Psoas muscle (tissue), 8 donors: Measurements from ENCODE around the gene ANKRD60. TPM values are rescaled to one million over a fixed set of nuclear protein-coding genes. Genes with fewer than 3 reads are reported as not detected.

Experiments used
- ATAC-seq, 4 donors: fragments of 200-7000 bp; cut with Tn5 transposase; one replicate each; pipeline ENCODE4 v1.9.1; 2020; ENCODE audit warnings: moderate library complexity in 3 of 4, mild to moderate bottlenecking in 2 of 4
- DNase-seq, 2 donors: peaks; one replicate each; pipeline ENCODE4 v3.0.0-alpha.2; 2020
- H3K27ac ChIP-seq: fragments of 200-600 bp; one replicate; pipeline ENCODE4 v1.8.0; 2022
- H3K27me3 ChIP-seq, 3 donors: fragments of 200-600 bp in 1 of 3; one replicate each; pipeline versions ENCODE4 v1.6.1 to v1.8.0; 2013 to 2022; ENCODE audit warnings: low read length in 2 of 3, mild to moderate bottlenecking in 2 of 3, moderate library complexity in 1 of 3; ENCODE audit not compliant: insufficient read depth in 3 of 3
- H3K36me3 ChIP-seq, 2 donors: fragments of 200-600 bp in 1 of 2; one replicate each; pipeline versions ENCODE4 v1.6.1 to v1.8.0; 2013 to 2022; ENCODE audit warnings: low read depth in 1 of 2, mild to moderate bottlenecking in 1 of 2, moderate library complexity in 1 of 2; ENCODE audit not compliant: insufficient read depth in 1 of 2
- H3K4me1 ChIP-seq: fragments of 200-600 bp; one replicate; pipeline ENCODE4 v1.8.0; 2022
- H3K4me3 ChIP-seq: fragments of 200-600 bp; one replicate; pipeline ENCODE4 v1.8.0; 2022; ENCODE audit warnings: mild to moderate bottlenecking
- H3K9me3 ChIP-seq: fragments of 200-600 bp; one replicate; pipeline ENCODE4 v1.8.0; 2022
- WGBS, 3 donors: extraction: QIAGEN DNeasy Blood & Tissue Kit; methylation state at CpG; one replicate each; pipeline versions ENCODE4 v1.1.6 to v1.1.7; 2013; 5-methylcytosine and 5-hydroxymethylcytosine counted together
- intact Hi-C, 2 donors: fragments of 100-400 bp; cut with DNase I; formaldehyde crosslinking; loops; one replicate each; pipeline versions ENCODE4 v1.11.0 to v1.14.2; 2022
- polyA plus RNA-seq, 3 donors: library from polyadenylated mRNA; stranded (reverse); fragments of 200-250 nt; gene quantifications; one replicate each; pipeline ENCODE4 v1.2.3, GENCODE V29; 2013
- total RNA-seq, 4 donors: library from RNA; stranded (reverse); fragmentation: NEBNext Ultra II Directional in 2 of 4; extraction: Animal tissue kit (Norgen Biotek cat#: 25700) in 2 of 4; gene quantifications; one replicate each; pipeline versions ENCODE4 v1.2.1 to v1.2.4, GENCODE V29; 2021 to 2023
- TF ChIP-seq, protein P1 (sequence below): fragments of 200-600 bp; IDR thresholded peaks from one replicate; pipeline ENCODE4 v1.8.0; 2022; ENCODE audit warnings: antibody characterized with exemption
- donor health status: healthy with polysubstance abuse.
- donor health status: DM: no; HTN: no; CAD: no; lungs with moderate emphysema.
- donor health status: Bipolar disorder and iron deficiency.
- donor health status: healthy.
- donor health status: DM: yes; HTN: yes; CAD: no.
- donor health status: DM: no; HTN: no; CAD: no.
- donor health status: DM: no; HTN: no; CAD: no.
- donor health status: DM: yes; HTN: yes; CAD: no.

Gene ANKRD60
- total and polyA plus RNA-seq, 7 donors, result not detected

GRCh38 chr20:58271606-58272351, 43.3 kb upstream of the ANKRD60 start:
- Histone ChIP-seq H3K9me3 (peaks cover 7% of the 10 kb centered on the region), H3K4me3 (no peak overlapping the region), H3K4me1 (no peaks in the 10 kb centered on the region), H3K27me3 (no peaks in the 10 kb centered on the region), H3K27ac (no peak overlapping the region), H3K36me3 (peaks cover 0 to 38% of the 10 kb centered on the region in 2 donors)
- intact Hi-C loops, result no loop called here
- no peak for DNase-seq
- WGBS, 3 donors, result 90 to 96% (median 93%) methylated on average over 9 of the region's 9 CpGs
- TF ChIP-seq, protein P1, sequence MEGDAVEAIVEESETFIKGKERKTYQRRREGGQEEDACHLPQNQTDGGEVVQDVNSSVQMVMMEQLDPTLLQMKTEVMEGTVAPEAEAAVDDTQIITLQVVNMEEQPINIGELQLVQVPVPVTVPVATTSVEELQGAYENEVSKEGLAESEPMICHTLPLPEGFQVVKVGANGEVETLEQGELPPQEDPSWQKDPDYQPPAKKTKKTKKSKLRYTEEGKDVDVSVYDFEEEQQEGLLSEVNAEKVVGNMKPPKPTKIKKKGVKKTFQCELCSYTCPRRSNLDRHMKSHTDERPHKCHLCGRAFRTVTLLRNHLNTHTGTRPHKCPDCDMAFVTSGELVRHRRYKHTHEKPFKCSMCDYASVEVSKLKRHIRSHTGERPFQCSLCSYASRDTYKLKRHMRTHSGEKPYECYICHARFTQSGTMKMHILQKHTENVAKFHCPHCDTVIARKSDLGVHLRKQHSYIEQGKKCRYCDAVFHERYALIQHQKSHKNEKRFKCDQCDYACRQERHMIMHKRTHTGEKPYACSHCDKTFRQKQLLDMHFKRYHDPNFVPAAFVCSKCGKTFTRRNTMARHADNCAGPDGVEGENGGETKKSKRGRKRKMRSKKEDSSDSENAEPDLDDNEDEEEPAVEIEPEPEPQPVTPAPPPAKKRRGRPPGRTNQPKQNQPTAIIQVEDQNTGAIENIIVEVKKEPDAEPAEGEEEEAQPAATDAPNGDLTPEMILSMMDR, result no peak
- ATAC-seq, result no peak

DNA sequence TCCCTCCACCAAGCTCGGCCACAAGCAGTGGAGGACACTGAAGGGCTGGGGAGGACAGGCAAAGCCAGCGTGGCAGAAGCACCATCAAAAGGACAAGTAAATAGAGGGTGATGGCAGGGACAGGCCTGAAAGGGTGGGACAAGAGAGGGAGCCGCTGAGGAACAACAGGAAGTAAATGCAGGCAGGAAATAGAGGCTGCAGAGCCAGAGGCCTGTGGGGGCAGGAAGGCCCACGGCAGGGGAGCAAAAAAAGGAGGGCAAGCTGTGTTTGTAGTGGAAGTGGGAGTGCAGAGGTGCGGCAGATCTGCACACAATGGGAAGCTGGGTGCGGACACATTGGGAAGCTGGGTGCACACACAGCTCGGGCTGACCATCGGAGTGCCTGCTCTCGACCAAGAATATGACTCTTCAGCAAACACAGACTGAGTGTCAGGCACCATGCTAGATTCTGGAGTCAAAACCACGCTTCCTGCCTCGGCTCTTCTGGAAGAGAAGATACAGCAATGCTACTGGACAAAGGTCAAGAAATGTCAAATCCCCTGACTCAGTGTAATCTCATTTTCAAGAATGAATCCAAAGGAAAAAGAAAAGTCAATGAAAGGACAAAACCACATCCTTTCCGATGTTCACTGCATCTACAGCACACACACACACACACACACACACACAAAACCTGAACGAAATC, 40.6 kb upstream of the ANKRD60 start:
- H3K4me3 ChIP-seq, result no peak overlapping the region
- ATAC-seq (no peak), DNase-seq (no peak)
- 61 to 73% (median 64%) methylated on average over 13 of the region's 13 CpGs for WGBS, 3 donors
- H3K27me3 ChIP-seq, result no peaks in the 10 kb centered on the region
- TF ChIP-seq, protein P1, result no peak
- H3K27ac ChIP-seq, result no peak overlapping the region
- peaks cover 0 to 59% of the 10 kb centered on the region in 2 donors for H3K36me3 ChIP-seq
- no peaks in the 10 kb centered on the region for H3K4me1 ChIP-seq
- intact Hi-C loops, result no loop called here
- H3K9me3 ChIP-seq, result peaks cover under 1% of the 10 kb centered on the region

DNA sequence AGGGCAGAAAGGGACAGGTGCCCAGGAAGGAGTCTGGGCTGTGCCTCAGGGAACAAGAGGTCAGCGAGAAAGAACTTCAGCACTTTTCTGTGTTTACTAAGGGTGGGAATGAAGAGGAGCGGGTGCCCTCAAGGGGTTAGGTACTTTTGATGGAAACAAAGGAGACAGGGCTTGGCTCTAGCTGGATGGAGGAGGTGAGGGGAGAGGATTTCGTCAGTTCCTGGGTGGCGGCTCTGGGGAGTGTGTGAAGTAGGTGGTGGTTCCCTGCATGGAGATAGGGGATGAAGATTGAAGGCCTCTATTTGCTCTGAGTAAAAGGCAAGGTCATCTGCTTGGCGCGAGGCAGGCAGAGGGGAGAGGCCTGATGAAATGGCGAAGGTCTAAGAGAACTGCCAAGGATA, 40.0 kb upstream of the ANKRD60 start:
- no peaks in the 10 kb centered on the region for H3K4me1 ChIP-seq
- no peak for ATAC-seq
- no peaks in the 10 kb centered on the region for H3K9me3 ChIP-seq
- H3K27ac ChIP-seq, result no peak overlapping the region
- 76 to 85% (median 79%) methylated on average over 7 of the region's 7 CpGs for WGBS, 3 donors
- intact Hi-C loops, result no loop called here
- H3K36me3 ChIP-seq, result peaks cover 0 to 62% of the 10 kb centered on the region in 2 donors
- TF ChIP-seq, protein P1, result no peak
- H3K4me3 ChIP-seq, result no peak overlapping the region
- no peak for DNase-seq
- H3K27me3 ChIP-seq, result no peaks in the 10 kb centered on the region

GRCh38 chr20:58267389-58268215, 39.1 kb upstream of the ANKRD60 start:
- no peak for DNase-seq
- no peak overlapping the region for H3K27ac ChIP-seq
- H3K9me3 ChIP-seq, result no peaks in the 10 kb centered on the region
- WGBS, 3 donors, result 73 to 93% (median 80%) methylated on average over 9 of the region's 9 CpGs
- TF ChIP-seq, protein P1, result no peak
- no peaks in the 10 kb centered on the region for H3K4me1 ChIP-seq
- peaks cover 0 to 70% of the 10 kb centered on the region in 2 donors for H3K36me3 ChIP-seq
- intact Hi-C loops, result no loop called here
- ATAC-seq, result no peak
- H3K27me3 ChIP-seq, result no peaks in the 10 kb centered on the region
- H3K4me3 ChIP-seq, result no peak overlapping the region
